PFSK-1 (cell line): Measurements from ENCODE around the gene AMPD3.

Experiments used
- FOXP2 ChIP-seq: optimal IDR thresholded peaks from 2 replicates; pipeline ENCODE3; 2011; ENCODE audit warnings: borderline replicate concordance, control low read depth, inconsistent platforms; ENCODE audit not compliant: insufficient read depth; ENCODE audit errors: extremely low read length, extremely low read depth
- POLR2AphosphoS5 ChIP-seq: IDR thresholded peaks from 2 replicates; pipeline ENCODE4 v1.6.1; 2012; ENCODE audit warnings: low read depth, mild to moderate bottlenecking, control low read depth, low read length, moderate library complexity
- SIN3A ChIP-seq: IDR thresholded peaks from 2 replicates; pipeline ENCODE4 v1.6.1; 2012; ENCODE audit warnings: mild to moderate bottlenecking, low read length, moderate library complexity, borderline replicate concordance; ENCODE audit not compliant: insufficient read depth
- TAF1 ChIP-seq: IDR thresholded peaks from 2 replicates; pipeline ENCODE4 v1.6.1; 2012; ENCODE audit warnings: low read length, control low read depth, borderline replicate concordance; ENCODE audit not compliant: insufficient read depth
- TF ChIP-seq, protein P1 (sequence below), 2 experiments: IDR thresholded peaks; 2 replicates each; pipeline versions ENCODE4 v1.6.1 to v1.8.0; 2011 to 2012; ENCODE audit warnings: low read depth in 2 of 2, low read length in 2 of 2, control low read depth in 1 of 2, inconsistent platforms in 1 of 2, mild to moderate bottlenecking in 1 of 2, moderate library complexity in 1 of 2; ENCODE audit not compliant: insufficient read depth in 1 of 2

The AMPD3 gene

DNA sequence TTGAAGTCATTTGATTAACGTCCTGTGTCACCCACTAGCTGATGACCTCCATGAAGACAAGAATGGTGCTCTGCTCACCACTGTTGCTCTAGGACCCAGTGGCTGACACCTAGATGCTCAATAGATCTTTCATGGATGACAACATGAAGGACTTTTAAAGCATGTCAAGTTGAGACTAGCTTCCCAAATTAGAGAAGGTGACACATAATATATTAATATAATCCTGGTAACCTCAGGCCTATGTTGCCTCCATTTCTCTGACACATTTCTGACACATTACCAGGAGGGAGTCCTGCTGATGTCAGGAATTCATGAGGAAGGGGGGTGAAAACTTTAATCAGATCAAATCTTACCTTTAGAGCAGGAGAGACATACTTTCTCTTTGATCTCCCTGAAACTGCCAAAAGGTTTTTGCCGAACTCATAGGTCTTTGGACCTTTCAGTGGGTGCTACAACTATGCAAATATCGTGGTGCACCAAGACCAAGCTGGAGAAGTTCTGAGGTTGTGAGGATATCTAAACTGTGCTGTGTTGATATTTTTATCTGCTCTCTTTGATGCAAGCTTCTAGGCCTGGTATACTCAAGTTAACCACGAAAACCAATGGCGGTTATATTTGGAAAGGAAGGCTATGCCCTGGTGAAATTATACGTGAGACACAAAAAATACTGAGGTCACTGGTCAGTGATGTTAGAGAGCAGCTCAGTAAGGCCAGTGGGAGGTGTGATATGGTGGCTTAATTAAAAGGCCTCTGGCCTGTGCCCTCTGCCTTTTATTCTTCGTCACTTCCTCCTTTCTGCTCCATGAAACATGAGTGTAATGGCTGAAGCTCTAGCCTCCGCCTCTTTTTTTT lies 13.2 kb upstream of the AMPD3 start:
- no peak for TF ChIP-seq POLR2AphosphoS5
- no peak for TF ChIP-seq TAF1
- TF ChIP-seq, protein P1, sequence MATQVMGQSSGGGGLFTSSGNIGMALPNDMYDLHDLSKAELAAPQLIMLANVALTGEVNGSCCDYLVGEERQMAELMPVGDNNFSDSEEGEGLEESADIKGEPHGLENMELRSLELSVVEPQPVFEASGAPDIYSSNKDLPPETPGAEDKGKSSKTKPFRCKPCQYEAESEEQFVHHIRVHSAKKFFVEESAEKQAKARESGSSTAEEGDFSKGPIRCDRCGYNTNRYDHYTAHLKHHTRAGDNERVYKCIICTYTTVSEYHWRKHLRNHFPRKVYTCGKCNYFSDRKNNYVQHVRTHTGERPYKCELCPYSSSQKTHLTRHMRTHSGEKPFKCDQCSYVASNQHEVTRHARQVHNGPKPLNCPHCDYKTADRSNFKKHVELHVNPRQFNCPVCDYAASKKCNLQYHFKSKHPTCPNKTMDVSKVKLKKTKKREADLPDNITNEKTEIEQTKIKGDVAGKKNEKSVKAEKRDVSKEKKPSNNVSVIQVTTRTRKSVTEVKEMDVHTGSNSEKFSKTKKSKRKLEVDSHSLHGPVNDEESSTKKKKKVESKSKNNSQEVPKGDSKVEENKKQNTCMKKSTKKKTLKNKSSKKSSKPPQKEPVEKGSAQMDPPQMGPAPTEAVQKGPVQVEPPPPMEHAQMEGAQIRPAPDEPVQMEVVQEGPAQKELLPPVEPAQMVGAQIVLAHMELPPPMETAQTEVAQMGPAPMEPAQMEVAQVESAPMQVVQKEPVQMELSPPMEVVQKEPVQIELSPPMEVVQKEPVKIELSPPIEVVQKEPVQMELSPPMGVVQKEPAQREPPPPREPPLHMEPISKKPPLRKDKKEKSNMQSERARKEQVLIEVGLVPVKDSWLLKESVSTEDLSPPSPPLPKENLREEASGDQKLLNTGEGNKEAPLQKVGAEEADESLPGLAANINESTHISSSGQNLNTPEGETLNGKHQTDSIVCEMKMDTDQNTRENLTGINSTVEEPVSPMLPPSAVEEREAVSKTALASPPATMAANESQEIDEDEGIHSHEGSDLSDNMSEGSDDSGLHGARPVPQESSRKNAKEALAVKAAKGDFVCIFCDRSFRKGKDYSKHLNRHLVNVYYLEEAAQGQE (IDR thresholded peaks at IDR 0.05; ENCODE audit: insufficient read depth in 1 of 2, low read depth in 2 of 2, low read length in 2 of 2) = no peak
- TF ChIP-seq SIN3A = no peak
- TF ChIP-seq FOXP2 = no peak

DNA sequence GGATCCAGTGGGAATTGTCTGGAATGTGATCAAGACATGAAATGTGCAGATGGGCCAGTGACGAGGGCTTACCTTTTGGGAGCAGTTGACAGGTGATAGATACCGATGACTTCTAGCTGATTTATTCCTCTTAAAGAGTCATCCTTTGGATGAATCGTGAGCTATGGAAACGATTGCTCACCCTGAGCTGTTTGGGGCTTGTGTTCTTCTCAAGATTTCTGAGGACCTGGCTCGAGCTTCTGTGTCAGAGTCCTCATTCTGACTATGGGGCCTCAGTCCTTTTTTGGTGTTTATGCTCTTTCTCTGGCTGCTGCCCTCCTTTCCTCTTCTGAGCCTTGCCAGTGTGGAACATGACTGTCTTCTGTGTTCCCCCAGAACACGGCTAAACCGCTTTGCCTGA lies 11.9 kb upstream of the AMPD3 start:
- TF ChIP-seq, protein P1 (IDR thresholded peaks at IDR 0.05; ENCODE audit: insufficient read depth in 1 of 2, low read depth in 2 of 2, low read length in 2 of 2) = no peak
- TF ChIP-seq SIN3A = no peak
- TF ChIP-seq TAF1 = no peak
- no peak for TF ChIP-seq FOXP2
- no peak for TF ChIP-seq POLR2AphosphoS5

DNA sequence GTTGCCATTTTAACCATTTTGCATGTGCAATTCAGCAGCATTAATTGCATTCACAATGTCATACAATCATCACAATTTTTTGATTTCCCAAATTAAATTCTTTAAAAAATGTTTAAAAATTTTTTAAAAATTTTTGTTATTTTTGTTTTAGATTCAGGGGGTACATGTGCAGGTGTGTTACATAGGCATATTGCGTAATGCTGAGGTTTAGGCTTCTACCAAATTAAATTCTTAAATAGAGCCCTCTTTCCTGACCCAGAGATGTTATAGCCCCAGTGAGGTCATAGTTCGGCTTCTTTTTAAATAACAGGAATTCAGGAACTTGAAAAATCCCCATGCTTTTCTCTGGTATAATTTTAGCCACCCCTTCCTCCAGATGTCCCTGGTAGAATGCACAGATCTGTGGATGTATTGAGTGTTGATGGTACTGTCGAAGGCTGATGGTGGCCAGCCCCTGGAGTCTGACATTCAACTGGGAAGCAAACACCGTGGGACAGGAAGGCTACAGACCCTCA lies 11.3 kb upstream of the AMPD3 start:
- TF ChIP-seq TAF1 = no peak
- no peak for TF ChIP-seq SIN3A
- no peak for TF ChIP-seq FOXP2
- no peak for TF ChIP-seq POLR2AphosphoS5
- TF ChIP-seq, protein P1 (IDR thresholded peaks at IDR 0.05; ENCODE audit: insufficient read depth in 1 of 2, low read depth in 2 of 2, low read length in 2 of 2) = no peak

DNA sequence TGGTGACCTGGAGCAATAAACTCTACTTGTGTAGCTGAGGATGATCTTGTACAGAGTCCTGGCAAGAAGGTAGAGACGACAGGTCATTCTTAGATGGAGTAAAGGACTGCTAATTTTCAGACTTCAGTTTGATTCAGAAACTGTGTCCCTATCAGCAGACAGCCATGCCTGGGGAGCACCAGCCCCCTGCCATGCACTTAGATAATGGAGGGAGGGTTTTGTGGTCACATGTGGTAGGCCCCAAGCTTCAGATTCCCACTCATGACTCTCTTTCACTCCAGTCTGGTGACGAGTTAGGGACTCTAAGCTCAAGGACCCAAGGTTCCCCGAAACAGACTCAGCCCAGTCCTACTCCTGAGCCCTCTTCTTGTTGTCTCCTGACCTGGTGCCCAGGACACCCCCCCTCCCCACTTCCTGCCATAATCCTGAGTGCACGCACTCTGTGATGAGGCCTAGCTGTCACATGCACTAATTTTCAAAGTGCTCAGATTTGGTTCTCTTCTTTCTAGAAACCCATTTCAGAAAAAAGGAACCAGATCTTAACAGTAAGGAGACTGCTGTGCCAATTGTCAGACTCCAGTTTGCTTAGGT lies 10.2 kb upstream of the AMPD3 start:
- TF ChIP-seq POLR2AphosphoS5 (no peak), FOXP2 (no peak), TAF1 (no peak), SIN3A (no peak)
- TF ChIP-seq, protein P1 (IDR thresholded peaks at IDR 0.05; ENCODE audit: insufficient read depth in 1 of 2, low read depth in 2 of 2, low read length in 2 of 2) = no peak
